NCI-H1092 (cell line): ENCODE data around the gene CPAMD8.

Source experiments
- DNase-seq: peaks from one replicate; lab custom pipeline; 2025; lab: John Stamatoyannopoulos, UW

Gene CPAMD8

GRCh38 chr19:17026706-17027534, at the start of gene CPAMD8:
Gene CPAMD8 (minus strand): TSS chr19:17026810. CDS start chr19:17026642, 168 bp downstream.
- DNase-seq = no peak

GRCh38 chr19:17075864-17076542, 49.4 kb upstream of the CPAMD8 start:
- DNase-seq = no peak

- peak; percentile 97 for DNase-seq
These were observed 48.6 kb upstream of the CPAMD8 start, which contains the start of the genes HAUS8 and MYO9B for GRCh38 chr19:17075035-17075863. Gene HAUS8 (minus strand): TSS chr19:17075452. CDS start chr19:17075422, 30 bp downstream. Gene MYO9B (plus strand): TSS chr19:17075777. CDS start chr19:17101718, 25,941 bp downstream.

DNA sequence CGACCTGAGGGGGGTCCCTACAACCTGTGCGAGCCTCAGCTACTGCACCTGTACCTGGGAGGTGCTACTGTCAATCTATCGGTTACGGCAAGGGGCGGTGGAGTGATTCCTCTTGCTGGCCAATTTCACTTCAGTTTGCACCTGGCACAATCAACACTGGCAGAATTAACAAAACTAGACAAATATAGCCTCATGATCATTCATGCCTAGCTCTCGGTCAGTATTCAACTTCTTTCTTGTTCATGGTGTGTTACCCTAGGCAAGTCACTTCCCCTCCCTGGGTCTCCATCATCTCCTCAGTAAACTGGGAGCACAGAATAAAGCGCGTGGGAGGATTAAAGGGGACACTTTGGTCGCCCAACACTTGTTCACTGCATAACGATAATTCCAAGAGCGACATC, 48.0 kb upstream of the CPAMD8 start:
- DNase-seq = no peak

DNA sequence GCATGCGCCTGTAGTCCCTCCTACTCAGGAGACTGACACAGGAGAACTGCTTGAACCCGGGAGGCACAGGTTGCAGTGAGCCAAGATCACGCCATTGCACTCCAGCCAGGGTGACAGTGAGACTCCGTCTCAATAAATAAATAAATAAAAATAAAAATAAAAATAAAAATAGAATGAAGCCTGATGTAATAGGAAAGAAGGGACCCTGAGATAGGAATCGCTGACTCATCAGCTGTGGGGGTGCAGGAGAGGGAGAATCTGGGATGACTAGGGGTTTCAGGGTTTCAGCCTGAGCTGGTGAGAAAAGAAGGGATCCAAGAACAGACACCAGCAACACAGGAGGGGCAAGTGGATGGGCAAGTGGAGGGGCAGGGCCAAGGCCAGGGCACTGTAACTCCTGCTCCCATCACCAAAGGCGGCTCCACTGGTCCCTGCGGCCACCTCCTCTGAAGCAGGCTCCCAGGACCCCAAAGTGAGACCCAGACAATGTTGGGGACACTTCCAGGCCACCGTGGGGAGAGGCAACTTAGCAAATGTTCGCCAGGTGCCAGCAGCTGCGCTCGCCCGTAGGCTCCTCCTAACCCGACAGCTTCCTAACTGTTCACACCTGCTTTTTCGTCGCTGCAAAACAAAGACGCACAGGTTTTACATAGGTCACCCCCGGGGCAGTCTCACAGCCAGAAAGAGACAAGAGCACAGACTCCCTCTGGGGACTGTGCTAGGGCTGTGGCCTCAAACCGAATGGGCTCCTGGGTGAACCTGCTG, 47.4 kb upstream of the CPAMD8 start:
- no peak for DNase-seq

DNA sequence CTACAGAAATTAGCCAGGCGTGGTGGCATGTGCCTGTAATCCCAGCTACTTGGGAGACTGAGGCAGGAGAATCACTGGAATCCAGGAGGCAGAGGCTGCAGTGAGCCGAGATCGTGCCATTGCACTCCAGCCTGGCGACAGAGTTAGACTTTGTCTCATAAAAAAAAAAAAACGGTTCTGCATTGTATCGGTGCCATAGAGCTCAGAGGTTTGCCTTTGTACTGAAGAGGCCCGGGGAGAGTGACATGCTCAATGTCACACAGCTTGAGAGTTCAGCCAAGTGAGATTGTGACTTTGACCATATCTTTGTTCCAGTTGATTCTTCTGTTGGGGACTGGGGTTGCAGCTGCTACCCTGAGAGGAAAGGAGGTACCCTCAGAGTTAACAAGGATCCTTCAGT, 44.3 kb upstream of the CPAMD8 start:
- no peak for DNase-seq

DNA sequence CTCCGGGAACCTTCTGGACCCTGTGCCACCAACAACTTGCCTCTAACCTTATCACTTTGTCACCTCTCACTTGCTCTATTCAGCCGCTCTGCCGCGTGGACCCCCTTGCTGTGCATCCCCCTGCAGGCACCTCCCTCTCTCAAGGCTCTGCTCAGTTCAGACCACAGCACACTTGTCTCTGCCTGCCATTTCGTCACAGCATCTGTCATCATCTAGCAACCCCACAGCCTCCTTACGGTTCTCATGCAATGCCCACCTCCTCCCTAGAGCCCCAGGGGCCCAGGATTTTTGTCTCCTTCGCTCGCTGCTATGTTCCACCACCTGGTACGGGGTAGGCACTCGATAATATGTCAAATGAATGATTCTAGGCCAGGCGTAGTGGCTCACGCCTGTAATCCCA, 43.8 kb upstream of the CPAMD8 start:
- DNase-seq = no peak

DNA sequence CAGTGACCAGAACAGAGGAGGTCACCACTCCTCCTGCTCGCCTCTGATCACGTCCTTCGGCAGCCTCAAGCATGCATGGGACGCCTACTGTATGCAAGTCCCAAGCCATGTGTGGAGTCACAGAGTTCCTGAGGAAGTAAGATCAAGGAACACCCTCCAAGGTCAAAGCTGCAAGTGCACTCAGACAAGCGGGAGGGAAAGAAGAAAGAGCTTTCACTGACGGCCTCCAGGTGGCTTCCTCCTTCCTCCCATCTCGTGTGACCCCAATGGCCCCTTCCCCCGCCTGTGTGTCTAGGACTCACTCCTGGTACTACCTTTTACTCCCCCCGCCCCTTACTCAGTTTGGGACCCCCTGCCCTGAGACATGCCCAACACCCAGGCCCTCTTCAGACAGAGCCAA, 42.6 kb upstream of the CPAMD8 start:
- no peak for DNase-seq

DNA sequence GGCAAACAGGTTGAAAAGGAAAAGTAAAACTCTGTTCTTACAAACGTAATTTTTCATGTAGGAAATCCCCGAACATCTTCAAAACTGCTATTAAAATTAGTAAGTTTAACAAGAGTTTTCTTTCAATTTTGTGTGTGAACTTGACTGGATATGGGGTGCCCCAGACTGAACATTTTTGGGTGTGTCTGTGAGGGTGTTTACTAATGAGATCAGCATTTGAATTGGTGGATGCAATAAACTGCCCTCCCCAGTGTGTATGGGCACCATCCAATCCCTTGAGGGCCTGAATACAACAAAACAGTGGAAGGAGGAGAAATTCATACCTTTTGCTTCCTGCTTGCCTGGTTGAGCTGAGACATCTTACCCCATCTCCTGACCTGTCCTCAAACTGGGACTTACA, 36.8 kb upstream of the CPAMD8 start:
- DNase-seq = no peak

GRCh38 chr19:17061691-17062090, 35.1 kb upstream of the CPAMD8 start:
- no peak for DNase-seq

DNA sequence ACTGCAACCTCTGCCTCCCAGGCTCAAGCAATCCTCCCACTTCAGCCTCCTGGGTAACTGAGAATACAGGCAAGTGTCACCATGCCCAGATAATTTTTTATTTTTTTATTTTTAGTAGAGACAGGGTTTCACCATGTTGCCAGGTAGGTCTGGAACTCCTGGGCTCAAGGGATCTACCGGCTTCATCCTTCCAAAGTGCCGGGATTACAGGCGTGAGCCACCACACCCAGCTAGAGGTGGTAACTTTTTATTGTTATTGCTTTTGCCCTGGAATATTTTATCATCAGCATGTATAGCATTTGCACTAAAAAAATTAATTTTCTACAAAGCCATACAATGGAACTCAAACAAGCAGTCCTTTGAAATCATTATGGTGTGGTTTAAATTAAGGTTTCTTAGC, 34.6 kb upstream of the CPAMD8 start:
- no peak for DNase-seq

- DNase-seq = no peak
These were observed 34.2 kb upstream of the CPAMD8 start for GRCh38 chr19:17060802-17061201.

DNA sequence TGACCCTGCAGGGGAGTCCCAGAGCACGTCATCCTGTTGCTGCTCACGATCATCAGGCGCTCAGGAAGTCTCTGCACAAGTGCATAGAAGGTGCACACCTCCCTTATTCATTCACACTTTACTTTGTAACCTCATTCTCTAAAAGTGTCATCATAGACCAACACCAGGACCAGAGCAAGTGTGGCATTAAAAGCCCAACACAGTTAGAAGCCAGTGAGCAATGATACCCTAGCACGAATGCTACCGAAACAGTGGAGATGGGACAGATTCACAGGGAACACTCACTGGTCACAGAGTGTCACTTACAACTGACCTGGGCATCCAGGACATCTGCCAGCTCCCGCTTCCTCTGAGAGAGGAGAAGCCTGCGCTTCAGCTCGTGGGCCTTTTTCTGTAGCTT, 31.6 kb upstream of the CPAMD8 start:
- no peak for DNase-seq

GRCh38 chr19:17055636-17056035, 29.0 kb upstream of the CPAMD8 start:
- no peak for DNase-seq

GRCh38 chr19:17054746-17055145, 28.1 kb upstream of the CPAMD8 start:
- DNase-seq = no peak

- no peak for DNase-seq
These were observed 25.8 kb upstream of the CPAMD8 start for GRCh38 chr19:17052439-17052838.

- DNase-seq = no peak
These were observed 23.2 kb upstream of the CPAMD8 start for GRCh38 chr19:17049711-17050280.

GRCh38 chr19:17048885-17049453, 22.4 kb upstream of the CPAMD8 start:
- no peak for DNase-seq

GRCh38 chr19:17045907-17046502, 19.4 kb upstream of the CPAMD8 start:
- no peak for DNase-seq

DNA sequence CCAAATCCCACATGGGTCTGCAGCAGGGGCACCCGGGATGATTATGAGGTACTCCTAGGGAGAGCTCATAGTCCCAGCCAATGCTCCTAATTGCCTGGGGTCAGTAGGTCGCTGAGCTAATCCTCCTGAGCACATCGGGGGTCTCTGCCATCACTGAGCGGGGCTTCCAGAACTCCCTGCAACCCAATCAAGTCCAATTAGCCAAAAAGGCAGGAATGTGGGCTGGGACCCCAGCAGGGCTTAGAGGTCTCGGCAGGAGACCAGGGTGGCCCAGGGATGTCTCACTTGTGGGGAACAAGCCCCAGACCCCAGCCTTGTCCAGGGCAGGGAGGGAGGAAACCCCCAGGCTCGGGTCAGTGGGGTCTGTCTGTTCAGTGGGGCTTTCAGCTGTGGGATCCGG, 17.1 kb upstream of the CPAMD8 start:
- DNase-seq = no peak

- peak; percentile 36 for DNase-seq
These were observed 15.4 kb upstream of the CPAMD8 start for GRCh38 chr19:17041976-17042375.
